ENCODE results near the gene TFDP1.

GRCh38 chr13:113545455-113545930 lies 39.1 kb upstream of the TFDP1 start:
- no peak for TF ChIP-seq POLR2AphosphoS5 (IDR thresholded peaks at IDR 0.05; ENCODE audit: low read depth, low read length)
- TF ChIP-seq, protein P1, sequence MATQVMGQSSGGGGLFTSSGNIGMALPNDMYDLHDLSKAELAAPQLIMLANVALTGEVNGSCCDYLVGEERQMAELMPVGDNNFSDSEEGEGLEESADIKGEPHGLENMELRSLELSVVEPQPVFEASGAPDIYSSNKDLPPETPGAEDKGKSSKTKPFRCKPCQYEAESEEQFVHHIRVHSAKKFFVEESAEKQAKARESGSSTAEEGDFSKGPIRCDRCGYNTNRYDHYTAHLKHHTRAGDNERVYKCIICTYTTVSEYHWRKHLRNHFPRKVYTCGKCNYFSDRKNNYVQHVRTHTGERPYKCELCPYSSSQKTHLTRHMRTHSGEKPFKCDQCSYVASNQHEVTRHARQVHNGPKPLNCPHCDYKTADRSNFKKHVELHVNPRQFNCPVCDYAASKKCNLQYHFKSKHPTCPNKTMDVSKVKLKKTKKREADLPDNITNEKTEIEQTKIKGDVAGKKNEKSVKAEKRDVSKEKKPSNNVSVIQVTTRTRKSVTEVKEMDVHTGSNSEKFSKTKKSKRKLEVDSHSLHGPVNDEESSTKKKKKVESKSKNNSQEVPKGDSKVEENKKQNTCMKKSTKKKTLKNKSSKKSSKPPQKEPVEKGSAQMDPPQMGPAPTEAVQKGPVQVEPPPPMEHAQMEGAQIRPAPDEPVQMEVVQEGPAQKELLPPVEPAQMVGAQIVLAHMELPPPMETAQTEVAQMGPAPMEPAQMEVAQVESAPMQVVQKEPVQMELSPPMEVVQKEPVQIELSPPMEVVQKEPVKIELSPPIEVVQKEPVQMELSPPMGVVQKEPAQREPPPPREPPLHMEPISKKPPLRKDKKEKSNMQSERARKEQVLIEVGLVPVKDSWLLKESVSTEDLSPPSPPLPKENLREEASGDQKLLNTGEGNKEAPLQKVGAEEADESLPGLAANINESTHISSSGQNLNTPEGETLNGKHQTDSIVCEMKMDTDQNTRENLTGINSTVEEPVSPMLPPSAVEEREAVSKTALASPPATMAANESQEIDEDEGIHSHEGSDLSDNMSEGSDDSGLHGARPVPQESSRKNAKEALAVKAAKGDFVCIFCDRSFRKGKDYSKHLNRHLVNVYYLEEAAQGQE (IDR thresholded peaks at IDR 0.05; ENCODE audit: insufficient read depth in 1 of 2, low read depth in 2 of 2, low read length in 2 of 2), result no peak
- TF ChIP-seq SIN3A (IDR thresholded peaks at IDR 0.05; ENCODE audit: borderline replicate concordance, insufficient read depth, low read length), result no peak
- TF ChIP-seq TAF1 (IDR thresholded peaks at IDR 0.05; ENCODE audit: borderline replicate concordance, insufficient read depth, low read length), result no peak; the same call in 1 of the 2 replicates
- TF ChIP-seq FOXP2 (optimal IDR thresholded peaks at IDR 0.05; ENCODE audit: borderline replicate concordance, extremely low read depth, extremely low read length, insufficient read depth), result no peak

Measured in PFSK-1 (cell line).